Measurements from ENCODE around the gene WSCD2.
"Not testable (repeated sequence)": the region's sequence is repeated elsewhere in the genome, so short reads cannot be mapped to it uniquely, and the experiment has no call there.

Gene WSCD2

GRCh38 chr12:108198043-108198442 is 69.0 kb downstream of the WSCD2 start:
- no peak for DNase-seq

DNA sequence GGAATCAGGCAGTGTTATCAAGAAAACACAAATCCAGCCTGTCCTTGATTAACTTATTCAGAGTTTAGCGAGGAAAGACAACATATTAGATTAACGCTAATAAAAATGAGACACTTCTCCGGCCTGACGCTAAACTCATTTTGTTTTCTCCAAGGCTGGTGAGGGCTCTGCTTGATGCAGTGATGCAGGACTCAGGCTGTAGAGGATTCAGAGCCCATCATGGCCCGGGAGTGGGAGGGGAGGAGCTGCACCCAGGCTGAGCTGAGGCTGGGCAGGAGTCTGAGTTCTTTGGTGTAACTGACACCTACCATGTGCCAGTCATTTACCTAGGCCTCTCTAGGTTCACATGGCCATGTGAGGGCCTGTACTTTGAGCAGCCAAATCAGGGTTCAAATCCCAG is 70.0 kb downstream of the WSCD2 start:
- no peak for DNase-seq

DNA sequence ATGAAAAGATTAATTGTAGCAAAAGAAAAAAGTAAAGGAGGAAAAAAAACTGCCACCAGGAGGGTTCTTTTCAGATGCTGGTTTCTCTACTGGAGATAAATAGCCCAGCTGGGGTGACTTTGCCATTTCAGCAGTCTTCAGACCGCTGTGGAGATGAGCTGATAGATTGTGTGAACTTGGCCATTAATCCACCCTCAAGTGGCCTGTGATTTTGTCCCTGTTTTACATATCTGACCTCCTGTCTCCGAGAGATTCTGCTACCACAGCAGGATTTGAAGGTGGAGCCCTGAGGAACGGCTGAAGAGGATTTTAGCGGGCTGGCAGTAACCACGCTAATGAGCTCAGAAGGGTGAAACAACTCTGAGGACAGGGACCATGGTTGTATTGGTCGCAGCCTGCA is 72.7 kb downstream of the WSCD2 start:
- no peak for DNase-seq

DNA sequence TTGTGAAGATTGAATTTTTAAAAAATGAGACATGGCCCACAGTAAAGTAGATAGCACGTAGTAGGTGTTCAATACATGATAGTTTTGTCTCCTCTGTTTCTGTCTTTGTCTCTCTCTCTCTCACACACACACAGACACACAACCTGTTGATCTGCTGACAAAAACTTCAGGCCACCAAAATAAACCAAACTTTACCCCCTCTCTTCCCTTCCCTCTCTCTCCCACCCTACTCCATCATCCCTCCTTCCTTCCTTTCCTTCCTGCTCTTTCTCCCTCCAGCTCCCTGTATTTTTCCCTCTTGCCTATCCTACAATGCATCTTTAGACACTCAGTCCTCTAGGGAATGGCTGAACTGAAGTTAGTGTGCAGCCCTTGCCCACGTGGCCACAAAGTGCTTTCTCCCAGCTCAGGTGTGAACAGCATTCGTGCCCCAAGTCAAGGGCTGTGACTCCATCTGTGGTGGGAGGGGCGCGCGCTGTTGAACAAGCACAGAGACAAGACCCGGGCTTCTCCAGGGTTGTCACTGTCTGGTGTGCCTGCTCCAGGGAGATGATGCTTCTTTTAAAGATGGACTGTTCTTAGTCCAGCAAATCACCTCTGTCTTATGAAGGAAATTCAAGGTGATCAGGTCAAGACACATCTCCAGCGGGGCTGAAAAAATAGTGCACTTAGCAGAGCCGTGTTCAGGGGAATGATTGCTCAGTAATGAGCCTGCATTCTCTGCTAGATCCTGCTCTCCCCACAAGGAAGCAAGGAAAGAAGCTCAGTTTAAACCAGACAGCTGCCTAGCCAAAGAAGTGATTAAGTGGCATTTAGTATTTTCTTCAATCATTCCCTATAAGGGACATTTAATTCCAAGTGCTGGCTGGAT is 75.3 kb downstream of the WSCD2 start:
- DNase-seq, result no peak

DNA sequence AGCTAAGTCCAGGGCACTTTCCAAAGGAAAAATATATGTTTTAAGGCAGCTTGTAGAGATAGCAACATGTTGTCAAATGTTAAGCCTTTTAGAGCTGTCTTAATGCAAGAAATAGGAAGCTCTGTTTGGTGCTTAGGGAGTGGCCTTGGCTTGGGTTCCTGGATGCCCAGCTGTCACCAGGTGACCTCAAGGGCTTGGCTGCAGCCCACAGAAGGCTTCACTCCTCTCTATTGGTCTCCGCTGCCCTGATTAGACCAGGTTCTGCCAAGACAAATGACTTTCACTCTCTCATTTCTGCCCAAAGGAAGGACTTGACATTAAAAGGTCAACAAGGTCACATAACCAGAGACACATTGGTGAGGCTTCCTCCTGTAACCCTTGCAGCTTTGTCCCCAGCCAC is 76.8 kb downstream of the WSCD2 start:
- no peak for DNase-seq

GRCh38 chr12:108207791-108208730 is 79.0 kb downstream of the WSCD2 start:
- no peak for DNase-seq

GRCh38 chr12:108210001-108210400 is 80.9 kb downstream of the WSCD2 start:
- no peak for DNase-seq

DNA sequence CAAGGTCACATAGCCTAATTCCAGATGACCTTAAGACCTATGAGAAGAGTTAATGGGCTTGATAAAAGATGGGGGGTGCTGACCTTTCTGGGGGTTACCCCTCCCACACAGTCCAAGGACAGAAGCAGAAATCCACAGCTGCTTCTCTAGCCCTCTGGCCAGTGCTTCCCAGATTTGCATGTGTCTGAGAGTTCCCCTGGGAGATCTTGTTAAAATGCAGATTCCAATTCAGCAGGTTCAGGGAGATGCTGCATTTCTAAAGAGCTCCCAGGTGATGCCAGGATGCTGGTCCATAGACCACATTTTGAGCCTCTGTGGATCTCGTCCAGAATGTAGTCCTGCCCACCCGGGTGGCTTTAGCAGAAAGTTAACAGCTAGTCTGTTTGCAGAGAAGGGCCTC is 82.1 kb downstream of the WSCD2 start:
- no peak for DNase-seq

- no peak for DNase-seq
Measured at GRCh38 chr12:108213871-108214445, 84.9 kb downstream of the WSCD2 start.

GRCh38 chr12:108214486-108214885 is 85.4 kb downstream of the WSCD2 start:
- no peak for DNase-seq

DNA sequence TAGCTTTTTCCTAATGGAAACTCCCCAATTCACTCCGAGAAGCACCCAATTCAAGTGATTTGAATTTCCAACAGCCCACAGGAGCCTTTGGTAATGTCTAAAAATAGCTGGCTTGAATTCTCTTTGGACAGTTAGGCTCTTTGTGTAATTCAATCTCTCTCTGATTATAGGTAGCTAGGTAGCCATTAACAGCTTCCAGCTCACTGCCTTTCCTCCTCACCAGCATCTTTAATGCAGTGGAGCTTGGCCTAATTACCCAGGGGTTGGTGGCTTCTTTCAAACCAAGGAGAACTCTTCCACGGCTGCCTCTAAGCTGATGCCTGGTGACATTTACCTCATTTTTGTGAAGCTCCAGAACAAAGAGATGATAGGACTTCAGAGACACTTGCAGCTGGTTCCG is 86.4 kb downstream of the WSCD2 start:
- DNase-seq, result no peak

DNA sequence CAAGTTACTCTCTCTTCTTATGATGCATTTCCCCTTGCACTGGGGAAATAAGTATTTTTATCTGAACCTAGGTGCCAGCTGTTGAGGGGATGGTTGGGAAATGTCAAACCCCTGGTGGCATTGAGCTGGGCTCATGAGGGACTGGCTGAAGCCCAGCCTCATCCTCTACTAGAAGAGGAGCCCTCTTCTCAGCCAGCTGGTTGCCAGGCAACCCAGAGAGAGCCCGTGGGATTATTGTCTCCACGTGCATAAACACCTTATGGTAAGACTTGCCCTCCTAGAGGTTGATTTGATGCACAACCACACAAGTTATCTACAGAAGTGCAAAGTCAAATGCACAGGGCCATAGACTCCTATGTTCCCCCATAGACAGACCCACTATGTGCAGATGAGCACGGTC is 89.8 kb downstream of the WSCD2 start:
- no peak for DNase-seq

DNA sequence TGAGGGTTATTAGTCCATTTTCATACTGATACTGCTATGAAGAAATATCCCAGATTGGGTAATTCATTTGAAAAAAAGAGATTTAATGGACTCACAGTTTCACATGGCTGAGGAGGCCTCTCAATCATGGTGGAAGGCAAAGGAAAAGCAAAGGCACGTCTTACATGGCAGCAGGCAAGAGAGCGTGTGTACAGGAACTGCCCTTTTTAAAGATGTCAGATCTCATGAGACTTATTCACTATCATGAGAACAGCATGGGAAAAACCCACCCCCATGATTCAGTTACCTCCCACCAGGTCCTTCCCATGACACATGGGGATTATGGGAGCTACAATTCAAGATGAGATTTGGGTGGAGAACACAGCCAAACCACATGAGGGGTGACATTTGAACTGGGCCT is 96.0 kb downstream of the WSCD2 start:
- DNase-seq, result not testable (repeated sequence)

DNA sequence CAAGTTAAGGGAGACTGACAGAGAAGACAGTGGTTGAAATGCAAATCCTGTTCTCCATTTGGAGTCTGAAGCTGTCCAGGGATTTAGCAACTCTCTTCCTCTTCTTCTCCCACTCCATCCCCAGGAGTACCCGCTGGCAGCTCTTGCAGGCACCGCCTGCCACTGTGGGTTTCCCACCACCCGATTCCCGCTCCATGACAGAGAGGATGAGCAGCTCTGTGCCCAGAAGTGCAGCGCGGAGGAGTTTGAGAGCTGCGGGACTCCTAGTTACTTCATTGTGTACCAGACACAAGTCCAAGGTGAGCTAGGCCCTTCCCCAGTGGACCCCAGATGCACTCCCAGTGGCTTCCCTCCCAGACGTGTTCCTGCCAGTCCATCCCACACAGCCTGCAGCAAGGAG is 97.8 kb downstream of the WSCD2 start:
- no peak for DNase-seq

DNA sequence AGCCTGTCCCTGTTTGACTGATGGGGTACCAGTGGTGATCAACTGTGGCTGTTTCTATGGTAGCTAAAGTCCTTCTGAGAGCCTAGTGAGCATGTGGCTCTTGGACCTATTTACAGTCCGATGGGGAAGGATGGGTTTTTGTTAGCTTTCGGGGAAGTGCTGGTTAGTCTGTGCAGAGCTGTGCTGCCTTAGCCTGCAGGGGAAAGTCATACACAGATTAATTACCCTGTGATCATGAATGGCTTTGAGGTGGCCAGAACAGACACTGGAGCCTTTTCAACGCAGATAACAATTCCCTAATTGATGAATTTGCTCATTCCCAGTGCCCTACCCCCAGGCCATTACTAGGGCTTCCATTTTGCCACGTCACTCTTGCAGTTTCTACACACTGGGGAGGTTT is 99.7 kb downstream of the WSCD2 start:
- no peak for DNase-seq

DNA sequence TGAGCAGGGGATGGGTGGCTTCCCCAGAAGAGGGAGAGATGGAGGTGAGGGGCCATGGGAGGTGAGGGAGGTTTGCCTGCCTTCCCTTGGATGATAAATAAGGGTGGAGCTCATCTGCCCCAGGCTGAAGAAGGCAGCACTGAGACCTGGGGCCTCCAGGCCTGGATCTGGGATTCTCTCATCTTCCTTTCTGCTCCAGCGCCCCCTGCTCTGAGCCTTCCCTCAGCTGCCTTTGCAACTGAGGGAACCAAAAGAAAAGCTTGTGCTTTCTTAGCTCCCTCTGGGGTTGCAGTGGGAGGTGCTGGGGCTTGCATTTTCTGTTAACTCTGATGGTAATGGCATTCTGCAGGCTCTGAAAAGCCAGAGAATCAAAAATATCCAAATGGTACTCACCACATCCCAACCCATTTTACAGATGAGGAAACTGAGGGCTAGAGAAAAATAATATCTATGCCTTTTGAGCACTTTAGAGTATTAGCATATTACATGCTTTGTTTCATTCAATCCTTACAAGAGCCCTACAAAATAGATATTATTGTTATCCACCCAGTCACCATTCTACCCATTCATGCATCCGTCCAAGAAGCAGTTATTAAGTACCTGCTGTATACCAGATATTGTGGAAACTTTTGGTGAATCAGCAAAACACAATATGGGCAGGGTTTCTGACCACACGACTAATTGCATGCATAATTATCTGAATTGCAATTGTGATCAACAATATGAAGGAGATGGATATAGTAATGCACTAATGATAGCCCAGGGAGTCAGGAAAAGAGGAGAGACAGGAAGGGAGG is 102.2 kb downstream of the WSCD2 start:
- no peak for DNase-seq

DNA sequence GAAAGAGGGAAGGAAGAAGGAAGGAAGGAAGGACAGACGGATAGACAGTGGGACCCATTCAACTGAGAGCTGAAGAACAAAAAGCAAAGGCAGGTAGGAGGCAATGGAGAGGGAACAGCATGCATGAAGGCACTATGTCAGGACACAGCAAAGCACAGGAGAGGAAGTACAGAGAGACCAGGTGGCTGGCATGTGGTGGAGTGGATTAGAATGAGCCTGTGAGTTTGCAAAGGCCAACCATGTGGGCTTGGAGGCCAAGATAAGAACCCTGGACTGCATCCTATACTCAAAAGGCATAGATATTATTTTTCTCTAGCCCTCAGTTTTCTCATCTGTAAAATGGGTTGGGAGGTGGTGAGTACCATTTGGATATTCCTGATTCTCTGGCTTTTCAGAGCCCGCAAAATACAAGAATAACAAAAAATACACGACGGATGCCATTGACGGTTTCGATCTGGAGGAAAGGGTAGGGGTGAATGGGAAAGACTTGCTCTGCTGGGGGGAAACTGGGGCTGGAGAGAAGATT is 102.9 kb downstream of the WSCD2 start:
- no peak for DNase-seq

GRCh38 chr12:108232565-108232964 is 103.5 kb downstream of the WSCD2 start:
- no peak for DNase-seq

GRCh38 chr12:108234158-108234557 is 105.1 kb downstream of the WSCD2 start:
- DNase-seq, result no peak

GRCh38 chr12:108235197-108235984 is 106.3 kb downstream of the WSCD2 start:
- no peak for DNase-seq

- DNase-seq, result no peak
Measured at GRCh38 chr12:108235985-108236263, 106.8 kb downstream of the WSCD2 start.

DNA sequence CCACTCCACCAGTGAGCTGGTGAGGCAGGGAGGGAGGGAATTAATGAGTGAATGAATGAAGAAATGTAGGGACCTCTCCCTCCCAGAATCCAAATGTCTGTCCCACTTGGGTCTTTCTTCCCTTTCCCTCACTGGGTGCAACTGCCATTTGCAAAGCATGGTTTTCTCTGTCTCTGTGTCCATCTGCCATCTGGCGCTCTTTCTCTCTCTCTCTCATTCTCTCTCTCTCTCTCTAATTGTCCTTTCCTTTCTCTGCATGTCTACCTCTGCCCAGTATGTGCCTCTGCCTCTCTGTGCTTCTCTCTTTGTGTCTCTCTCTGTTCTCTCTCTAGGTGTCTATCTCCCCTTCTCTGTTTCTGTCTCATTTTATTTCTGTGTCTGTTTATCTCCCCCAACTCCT is 107.3 kb downstream of the WSCD2 start:
- no peak for DNase-seq
